A549 (cell line): ENCODE results near the gene GINS1.

ENCODE experiments used
- CEBPB ChIP-seq, 2 experiments: fragments of >200 bp in 1 of 2; sonication (Bioruptor Twin) in 1 of 2; formaldehyde crosslinking in 1 of 2; IDR thresholded peaks; 2 replicates each; pipeline ENCODE4 v1.6.1; 2012 to 2016
- CTCF ChIP-seq: fragments of >200 bp; sonication (Bioruptor Twin); formaldehyde crosslinking; IDR thresholded peaks from 3 replicates; pipeline ENCODE4 v1.5.1; 2016
- EP300 ChIP-seq, 2 experiments: fragments of >200 bp; sonication (Bioruptor Twin); formaldehyde crosslinking; IDR thresholded peaks; 2 replicates in 1 of 2; 3 replicates in 1 of 2; pipeline ENCODE4 v1.6.1; 2016 to 2017
- RARB ChIP-seq: fragments of 250-450 bp; sonication (Bioruptor Pico); IDR thresholded peaks from 2 replicates; pipeline ENCODE4 v1.8.0; 2021; ENCODE audit warnings: mild to moderate bottlenecking, moderate library complexity
- REST ChIP-seq: fragments of 200-600 bp; sonication (generic); IDR thresholded peaks from 2 replicates; pipeline ENCODE4 v1.6.1; 2016; ENCODE audit warnings: antibody characterized with exemption, mild to moderate bottlenecking, moderate library complexity

GRCh38 chr20:25481235-25481917, 73.9 kb downstream of the GINS1 start:
- no peak for TF ChIP-seq RARB (CRISPR knock-in tag)
- no peak for TF ChIP-seq CTCF
- TF ChIP-seq CEBPB (IDR thresholded peaks at IDR 0.05): no peak
- TF ChIP-seq REST: no peak
- no peak for TF ChIP-seq EP300 (IDR thresholded peaks at IDR 0.05)
